CD4-positive, alpha-beta T cell treated with Interleukin-15 for 4 hours (primary cell): ENCODE data around the gene PIGQ.
"Not testable (repeated sequence)": the region's sequence is repeated elsewhere in the genome, so short reads cannot be mapped to it uniquely, and the experiment has no call there.

Experiments used
- DNase-seq: peaks from one replicate; pipeline ENCODE4 v3.0.0-alpha.2; 2020; ENCODE audit warnings: low spot score

PIGQ gene

GRCh38 chr16:586047-586644, 16.4 kb downstream of the PIGQ start:
- DNase-seq: no peak

DNA sequence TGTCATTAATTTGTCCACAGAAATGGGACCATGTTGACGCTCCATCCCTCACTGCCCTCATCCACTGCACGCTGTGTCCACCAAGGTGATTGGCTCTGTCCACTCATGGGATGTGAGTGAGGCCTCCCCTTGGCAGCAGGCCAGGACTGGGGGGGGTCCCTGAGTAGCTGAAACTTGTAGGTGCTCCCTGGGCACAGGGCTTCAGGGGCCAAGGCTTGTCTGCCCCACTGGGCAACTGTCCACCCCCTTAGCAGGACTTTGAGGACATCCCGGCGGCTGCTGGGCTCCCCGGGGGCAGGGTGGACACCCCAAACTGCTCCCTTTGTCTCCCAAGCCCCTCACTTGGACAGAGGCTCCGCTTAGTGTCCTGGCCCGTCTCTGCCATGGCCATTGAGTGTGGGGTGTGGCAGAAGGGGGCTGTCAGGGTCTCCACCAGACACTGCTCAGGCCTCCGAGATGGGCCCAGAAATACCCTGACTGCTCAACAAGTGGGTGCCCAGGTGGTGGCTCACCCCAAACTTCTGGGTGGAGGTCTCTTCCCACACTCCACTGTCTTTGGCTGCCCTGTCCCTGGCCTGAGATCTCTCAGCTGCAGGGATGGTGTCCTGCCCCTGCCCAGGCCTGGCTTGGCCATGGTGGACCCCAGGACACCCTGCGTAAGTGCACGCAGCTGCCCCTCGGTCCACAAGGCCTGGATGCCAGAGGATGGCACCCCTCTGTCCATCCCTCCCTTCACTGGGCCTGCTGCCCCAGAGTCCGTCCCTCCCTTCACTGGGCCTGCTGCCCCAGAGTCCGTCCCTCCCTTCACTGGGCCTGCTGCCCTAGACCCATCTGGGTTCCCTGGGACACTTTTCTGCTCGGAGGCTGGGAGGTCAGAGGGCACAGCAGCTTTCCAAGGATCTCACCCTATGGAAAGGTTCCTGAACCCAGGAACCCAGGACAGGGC, 17.1 kb downstream of the PIGQ start:
- DNase-seq: no peak

GRCh38 chr16:588639-588888, 18.8 kb downstream of the PIGQ start:
- DNase-seq: peak; percentile 55

- peak; percentile 98 for DNase-seq
Measured at GRCh38 chr16:588889-589657, 19.3 kb downstream of the PIGQ start.

DNA sequence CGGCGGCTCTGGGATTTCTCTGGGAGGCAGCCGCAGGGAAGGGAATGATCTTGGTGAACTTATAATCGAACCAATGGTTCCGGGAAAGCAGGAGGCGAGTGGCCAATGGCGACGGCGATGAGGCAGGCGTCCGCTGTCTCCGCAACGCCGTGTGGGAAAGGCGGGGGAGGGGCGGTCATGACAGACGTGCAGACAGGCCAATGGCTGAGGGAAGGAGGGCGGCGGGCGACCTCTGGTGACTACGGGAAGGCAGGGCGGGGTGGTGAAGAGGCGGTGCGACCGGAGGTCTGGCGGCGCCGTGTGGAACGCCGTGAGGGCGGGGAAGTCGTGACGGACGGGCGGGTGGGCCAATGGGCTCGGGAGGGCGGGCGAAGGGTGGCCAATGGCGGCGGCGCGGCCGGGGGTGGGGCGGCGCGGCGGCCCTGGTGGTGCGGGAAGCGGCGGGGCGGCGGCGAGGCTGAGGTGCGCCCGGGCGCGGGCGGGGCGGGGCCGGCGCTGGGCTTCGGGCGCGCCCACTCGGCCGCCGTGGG, 20.0 kb downstream of the PIGQ start, which contains the start of gene RAB40C:
Gene RAB40C, plus strand, starts transcription at position 409 of the 530 bp plus-strand sequence. CDS start 226 bp downstream, outside the sequence.
- DNase-seq: peak; percentile 99

DNA sequence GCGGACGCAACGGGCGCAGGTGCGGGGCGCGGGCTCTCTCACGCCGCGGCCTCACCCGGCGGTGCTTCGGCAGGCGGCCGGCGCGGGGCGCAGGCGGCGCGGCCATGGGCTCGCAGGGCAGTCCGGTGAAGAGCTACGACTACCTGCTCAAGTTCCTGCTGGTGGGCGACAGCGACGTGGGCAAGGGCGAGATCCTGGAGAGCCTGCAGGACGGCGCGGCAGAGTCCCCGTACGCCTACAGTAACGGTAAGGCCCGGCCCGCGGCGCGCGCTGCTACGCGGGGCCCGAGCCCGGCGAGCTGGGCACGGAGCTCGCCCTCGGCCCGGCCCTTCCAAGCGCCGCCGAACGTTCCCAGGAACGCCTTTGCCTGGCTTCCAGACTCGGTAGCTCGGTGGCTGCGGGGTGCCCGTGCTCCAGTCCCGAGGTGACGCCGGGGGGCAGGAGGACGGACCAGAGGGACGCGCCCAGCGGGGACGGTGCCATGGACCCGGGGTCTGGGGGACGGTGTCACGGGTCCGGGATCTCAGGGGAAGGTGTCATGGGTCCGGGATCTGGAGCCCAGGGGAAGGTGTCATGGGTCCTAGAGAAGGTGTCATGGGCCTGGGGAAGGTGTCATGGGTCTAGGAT, 20.5 kb downstream of the PIGQ start:
- DNase-seq: no peak

DNA sequence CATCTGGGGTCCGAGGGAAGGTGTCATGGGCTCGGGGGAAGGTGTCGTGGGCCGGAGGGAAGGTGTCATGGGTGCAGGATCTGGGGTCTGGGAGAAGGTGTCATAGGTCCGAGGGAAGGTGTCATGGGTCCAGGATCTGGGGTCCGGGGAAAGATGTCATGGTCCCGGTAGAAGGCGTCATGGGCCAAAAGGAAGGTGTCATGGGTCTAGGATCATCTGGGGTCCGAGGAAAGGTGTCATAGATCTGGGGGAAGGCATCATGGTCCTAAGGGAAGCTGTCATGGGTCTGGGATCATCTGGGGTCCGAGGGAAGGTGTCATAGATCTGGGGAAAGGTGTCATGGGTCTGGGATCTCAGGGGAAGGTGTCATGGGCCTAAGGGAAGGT, 21.0 kb downstream of the PIGQ start:
- no peak for DNase-seq

GRCh38 chr16:591231-591630, 21.5 kb downstream of the PIGQ start:
- no peak for DNase-seq

DNA sequence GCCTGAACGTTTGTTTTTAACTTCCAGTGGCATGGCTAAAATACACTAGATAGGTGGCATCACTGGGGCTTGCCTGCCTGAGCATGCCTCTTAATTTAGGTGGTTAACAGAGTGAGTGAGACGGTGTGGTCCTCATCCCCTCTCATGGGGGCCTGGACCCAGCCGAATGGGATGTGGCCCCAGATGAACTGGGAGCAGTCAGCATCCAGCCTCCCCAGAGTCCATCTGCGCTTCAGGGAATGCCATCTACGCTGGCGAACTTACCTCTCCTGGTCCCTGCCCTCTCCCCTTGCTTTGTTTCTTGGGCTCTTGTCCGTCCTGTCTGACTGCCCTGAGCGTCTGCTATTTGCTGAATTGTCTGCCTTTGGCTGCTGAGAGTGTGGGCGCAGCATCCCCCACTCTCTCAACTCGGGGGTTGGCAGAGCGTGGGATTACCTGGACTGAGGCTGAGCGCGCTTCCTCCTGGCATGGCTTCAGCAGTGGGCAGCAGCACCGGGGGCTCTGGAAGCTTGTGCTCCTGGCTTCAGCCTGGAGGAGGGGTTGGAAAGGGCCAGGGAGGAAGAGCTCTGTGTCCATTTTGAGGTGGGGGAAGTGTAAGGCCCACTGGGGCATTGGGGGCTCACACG, 22.2 kb downstream of the PIGQ start:
- no peak for DNase-seq

DNA sequence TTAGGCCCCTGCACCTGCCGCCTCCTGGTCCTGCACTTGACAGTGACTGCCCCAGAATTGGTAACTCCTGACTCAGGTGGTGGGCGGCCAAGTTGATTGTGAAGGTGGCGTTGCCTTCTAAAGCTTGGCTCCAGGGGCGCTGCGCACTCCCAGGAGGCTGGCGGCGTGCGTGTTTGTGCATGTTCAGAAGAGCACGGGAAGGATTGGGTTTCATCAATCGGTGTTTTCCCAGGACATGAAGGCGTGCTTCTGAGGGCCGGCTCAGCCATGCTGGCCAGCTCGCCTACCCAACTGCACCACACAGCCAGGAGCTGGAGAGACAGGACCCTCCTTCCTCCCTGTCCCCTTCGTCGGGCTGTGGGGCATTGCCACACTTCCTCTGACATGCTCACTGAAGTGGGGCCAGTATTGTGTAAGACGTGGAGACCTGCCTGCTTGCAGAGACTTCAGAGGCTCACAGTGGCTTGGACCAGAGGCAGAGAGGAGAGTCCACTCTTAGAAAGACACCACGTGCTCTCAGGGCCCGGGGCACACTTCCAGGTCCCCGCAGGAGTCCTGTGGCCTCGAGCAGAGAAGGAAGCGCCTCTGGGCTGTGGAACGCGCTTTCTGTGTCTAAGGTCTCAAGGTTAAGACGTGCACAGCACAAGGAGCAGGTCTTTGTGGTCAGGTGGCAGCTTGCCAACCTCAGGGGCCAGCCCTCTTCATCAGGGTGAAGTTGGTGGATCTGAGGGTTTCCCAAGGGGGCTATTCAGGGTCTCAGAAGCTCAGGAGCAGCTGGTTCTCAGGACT, 22.9 kb downstream of the PIGQ start:
- no peak for DNase-seq

- DNase-seq: no peak
Measured at GRCh38 chr16:593406-593805, 23.6 kb downstream of the PIGQ start.

DNA sequence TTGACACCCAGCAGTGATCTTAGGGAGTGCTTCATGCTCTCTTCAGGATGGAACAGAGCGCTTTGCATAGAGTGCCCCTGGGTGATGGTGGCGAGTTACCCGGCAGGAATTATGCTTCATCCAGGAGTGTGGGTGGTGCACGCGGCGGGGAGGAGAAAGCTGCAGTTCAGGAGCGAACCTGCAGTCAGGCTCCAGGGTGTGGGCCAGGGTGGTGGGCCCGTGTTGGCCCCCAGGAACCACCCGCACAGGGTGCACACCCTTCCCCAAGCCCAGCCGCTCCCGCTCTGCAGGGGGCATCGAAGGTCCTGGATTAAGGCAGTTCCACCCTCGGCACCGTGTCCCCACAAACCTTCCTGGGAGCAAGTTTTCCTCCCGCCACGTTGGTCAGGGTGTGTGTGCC, 24.0 kb downstream of the PIGQ start:
- no peak for DNase-seq

- DNase-seq: no peak
Measured at GRCh38 chr16:595094-595528, 25.3 kb downstream of the PIGQ start.

DNA sequence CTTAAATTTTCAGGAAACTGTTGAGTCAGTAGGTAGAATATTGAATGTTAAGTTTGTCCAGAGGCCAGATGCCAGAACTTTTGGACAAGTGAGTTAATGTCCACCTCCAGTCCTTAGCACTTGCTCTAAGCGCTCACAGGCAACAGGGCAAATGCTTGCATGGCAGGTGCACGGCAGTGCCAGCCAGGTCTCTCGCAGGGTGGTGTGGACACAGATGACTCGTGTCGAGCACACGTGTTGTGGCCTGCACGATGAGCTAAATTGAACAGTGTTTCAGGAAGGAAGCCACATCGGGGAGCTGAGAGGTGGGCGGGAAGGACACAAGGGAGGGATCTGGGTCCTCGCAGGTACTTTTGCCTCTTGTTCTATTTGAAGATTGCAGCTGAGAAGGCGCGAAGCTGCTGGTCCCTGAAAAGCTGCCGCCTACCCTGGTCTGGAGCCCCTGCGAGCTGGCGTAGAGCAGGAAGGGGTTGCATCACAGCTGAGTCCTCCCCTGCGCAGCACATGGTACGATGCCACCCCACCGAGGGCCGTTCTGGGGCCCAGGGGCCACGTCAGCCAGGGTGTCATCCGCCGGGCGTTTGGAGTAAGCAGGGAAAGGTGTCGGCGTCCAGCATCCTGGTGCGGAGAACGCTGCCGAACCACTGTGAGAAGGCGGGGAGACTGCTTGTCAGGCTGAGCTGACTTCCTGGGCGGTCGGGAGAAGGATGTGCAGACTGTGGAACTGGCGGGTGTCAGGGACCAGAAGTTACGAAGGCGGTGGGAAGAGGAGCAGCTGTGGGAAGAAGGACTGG, 26.4 kb downstream of the PIGQ start:
- DNase-seq: no peak

GRCh38 chr16:596736-597060, 26.9 kb downstream of the PIGQ start:
- DNase-seq: no peak

DNA sequence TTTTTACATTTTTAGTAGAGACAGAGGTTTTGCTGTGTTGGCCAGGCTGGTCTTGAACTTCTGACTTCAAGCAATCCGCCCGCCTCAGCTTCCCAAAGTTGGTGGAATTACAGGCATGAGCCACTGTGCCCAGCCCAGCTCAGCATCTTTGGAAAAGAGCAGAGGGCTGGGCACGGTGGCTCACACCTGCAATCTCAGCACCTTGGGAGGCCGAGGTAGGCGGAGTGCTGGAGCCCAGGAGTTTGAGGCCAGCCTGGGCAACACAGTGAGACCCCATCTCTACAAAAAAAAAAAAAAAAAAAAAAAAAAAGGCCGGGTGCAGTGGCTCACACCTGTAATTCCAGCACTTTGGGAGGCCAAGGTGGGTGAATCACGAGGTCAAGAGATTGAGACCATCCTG, 27.9 kb downstream of the PIGQ start:
- not testable (repeated sequence) for DNase-seq

DNA sequence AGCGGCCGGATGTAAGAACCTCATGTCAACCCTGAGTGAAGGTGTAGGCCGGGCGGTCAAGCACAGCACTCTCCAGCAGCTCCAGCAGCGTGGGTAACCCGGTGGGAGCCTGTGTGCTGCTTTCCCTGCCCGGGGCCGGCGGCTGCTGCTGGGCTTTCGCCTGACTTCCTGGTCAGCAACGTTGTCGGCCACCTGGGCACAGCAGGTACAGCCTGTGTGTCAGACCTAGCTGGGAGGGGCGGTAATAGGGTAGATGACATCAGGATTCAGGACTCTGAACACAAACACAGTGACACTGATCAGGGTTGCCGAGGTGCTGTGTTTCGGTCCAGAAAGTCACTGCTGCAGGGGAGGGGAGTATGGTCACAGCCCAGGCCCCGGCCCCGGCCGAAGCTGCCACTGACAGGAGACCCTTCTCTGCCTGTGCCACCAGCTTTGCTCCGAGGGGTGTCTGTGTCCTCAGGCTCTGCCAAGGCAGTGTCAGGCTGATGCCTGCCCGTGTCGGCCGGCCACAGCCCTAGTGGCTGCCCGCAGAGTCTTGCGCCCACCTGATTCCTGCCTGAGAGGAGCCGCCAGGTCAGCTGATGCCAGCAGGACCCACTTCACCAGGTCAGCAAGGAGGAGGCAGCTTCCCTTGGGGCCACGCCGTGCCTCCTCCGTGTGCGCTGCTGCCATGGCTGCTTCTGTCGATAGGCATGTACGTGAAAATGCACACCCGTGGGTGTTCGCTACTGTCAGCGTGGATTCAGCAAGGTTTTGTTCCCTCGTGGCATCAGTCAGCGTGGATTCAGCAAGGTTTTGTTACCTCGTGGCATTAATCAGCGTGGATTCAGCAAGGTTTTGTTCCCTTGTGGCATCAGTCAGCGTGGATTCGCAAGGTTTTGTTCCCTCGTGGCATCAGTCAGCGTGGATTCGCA, 29.3 kb downstream of the PIGQ start:
- no peak for DNase-seq

GRCh38 chr16:600781-601180, 31.0 kb downstream of the PIGQ start:
- no peak for DNase-seq

GRCh38 chr16:603933-604332, 34.2 kb downstream of the PIGQ start:
- DNase-seq: no peak
